GM19193 (cell line): Measurements from ENCODE around the gene TP73.
A peak's percentile ranks its signal among the peaks of the same experiment; 100 is the strongest.

ENCODE experiments used
- POLR2A ChIP-seq: IDR thresholded peaks from 4 replicates; pipeline ENCODE4 v1.6.1; 2011; ENCODE audit not compliant: insufficient read depth, insufficient read length; ENCODE audit errors: extremely low read depth

TP73 gene

GRCh38 chr1:3744646-3745045, 92.3 kb downstream of the TP73 start:
- TF ChIP-seq POLR2A, result no peak

GRCh38 chr1:3745071-3745470, 92.8 kb downstream of the TP73 start:
- no peak for TF ChIP-seq POLR2A

DNA sequence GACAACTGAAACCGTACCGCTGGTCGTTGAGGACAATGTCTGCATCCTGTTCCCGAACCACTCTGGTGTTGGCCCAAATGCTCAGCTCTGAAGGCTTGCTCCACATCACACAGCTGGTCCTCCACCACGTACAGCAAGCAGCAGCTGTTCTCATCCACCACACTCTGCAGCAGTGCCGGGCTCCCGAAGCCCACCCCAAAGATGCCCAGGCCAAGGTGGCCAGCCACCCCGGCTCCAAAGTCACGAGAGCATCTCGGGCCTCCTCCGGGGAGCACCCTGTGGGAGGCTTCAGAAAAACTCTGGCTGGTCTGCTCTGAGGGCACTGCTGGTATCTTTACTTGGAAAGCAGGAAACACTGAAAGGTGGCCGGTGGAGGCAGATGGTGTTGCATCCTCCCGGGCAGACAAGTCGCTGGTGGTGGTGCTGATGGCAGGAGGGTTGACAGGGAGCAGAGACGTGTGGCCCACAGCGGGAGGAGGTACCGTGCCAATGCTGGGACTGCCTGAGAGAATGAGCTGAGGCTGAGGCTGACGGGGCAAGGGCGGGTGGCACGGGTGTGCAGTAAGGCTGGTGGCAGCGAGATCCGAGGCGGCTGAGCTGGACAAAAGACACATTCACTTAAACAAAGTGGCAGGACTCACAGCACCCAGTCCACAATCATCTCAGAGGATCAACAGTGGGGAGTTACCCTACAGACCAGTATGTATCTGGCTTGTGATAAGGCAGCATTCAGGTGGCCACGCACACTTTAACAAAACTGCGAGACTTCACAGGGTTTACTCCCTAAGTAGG, 93.5 kb downstream of the TP73 start:
- no peak for TF ChIP-seq POLR2A

DNA sequence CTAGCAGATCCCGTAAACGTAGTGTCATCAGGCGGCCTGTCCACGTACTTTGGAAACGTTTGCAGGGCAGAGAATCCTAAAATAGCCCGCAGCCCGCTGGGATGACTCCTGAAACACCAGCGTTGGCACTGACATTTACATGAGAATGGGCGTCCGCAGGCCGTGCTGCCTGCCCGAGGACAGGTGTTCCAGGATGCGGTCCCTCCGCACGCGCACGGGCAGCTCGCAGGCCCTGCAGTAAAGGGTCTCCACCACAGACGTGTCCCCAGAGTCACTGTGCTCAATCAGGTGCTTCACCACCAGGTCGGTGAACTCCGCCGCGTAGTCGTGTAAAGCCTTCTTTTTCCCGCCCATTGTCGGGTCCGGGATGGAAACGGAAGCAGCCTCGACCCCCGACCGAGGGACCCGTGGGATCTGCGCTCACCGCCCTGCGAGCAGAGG, 94.1 kb downstream of the TP73 start:
- no peak for TF ChIP-seq POLR2A

DNA sequence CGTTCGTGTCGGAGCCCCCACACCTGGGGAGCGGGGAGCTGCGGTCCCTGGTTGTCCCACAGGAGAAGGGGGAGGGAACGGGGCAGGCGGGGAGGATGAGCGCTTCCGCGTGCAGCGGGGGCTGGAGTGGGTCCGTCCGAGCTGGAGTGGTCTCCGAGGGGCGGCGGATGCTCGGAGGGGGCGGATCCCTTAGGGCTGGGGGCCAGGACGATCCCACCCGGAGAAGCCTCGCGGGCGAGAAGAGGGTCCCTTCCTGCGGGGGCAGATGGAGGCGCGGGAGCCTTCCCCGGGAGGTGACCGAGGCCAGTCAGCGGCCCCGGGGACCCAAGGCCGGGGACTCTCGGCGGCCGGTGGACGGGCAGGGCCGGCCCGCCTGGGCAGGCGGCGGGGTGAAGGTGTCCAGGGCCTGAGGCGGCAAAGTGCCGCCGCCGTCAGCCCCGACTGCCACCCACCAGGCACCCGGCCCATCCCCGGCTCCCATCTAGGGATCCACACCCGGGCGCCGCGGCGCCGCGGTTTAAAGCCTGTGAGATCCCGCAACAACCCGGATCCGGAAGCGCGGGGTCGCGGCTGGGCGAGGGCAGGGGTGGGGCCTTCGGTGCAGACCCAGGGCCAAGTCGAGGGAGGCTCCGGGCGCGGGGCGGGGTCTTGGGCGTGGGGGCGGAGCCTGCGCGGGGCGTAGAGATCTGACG, 94.7 kb downstream of the TP73 start:
- TF ChIP-seq POLR2A, result peak; percentile 73

DNA sequence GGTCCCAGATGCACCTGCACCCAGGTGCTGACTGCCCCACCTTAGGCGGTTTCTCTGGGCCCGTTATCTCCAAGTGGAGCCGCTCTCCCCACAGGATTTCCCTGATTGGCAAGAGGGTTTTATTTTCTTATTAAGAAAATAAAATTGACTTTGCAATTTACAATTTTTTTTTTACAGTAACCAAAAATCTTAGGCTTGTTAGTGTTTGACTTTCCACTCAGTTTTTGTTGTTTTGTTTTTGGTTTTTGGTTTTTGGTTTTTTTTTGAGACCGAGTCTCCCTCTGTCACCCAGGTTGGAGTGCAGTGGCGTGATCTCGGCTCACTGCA, 95.2 kb downstream of the TP73 start:
- TF ChIP-seq POLR2A, result no peak

DNA sequence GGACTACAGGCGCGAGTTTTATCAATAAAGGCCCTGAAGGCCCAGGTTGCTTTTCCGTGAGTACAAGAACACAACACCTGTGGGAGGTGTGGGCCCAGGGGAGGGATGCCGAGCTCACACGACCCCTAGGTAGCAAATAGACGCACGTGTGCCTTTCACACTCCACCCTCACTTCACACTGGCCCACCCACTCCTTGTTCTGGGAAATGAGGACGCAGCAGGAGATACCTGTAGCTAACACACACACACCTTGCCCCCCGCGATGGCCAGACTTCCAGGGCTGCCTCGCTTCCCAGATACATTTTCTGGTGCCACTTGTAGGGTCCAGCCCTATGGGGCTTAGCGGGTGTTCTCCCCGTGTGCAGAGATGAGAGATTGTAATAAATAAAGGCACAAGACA, 95.6 kb downstream of the TP73 start:
- no peak for TF ChIP-seq POLR2A

DNA sequence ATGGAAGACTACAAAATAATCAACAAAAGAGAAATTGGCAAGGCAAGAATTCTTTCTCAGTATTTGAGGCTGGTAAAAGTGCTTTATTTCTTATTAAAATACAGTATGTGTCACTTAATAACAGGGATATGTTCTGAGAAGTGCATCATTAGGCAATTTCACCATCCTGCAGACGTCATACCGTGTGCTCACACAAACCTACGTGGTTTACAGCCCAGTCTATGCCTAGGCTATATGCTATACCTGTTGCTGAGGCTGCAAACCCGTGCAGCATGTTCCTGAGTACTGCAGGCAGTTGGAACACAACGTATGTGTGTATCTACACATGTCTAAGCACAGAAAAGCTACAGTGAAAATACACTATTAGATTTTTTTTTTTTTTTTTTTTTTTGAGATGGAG, 97.2 kb downstream of the TP73 start:
- no peak for TF ChIP-seq POLR2A

DNA sequence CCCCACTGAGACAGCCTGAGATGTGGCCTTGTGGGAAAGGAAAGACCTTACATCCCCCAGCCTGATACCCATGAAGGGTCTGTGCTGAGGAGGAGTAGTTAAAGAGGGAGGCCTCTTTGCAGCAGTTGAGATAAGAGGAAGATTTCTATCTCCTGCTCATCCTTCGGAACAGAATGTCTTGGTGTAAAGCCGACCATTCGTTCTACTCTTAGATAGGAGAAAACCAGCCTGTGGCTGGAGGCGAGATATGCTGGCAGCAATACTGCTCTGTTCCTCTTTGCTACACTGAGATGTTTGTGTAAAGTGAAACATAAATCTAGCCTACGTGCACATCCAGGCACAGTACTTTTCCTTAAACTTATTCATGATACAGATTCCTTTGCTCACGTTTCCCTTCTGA, 98.4 kb downstream of the TP73 start:
- TF ChIP-seq POLR2A, result no peak

- TF ChIP-seq POLR2A, result no peak
Observed at GRCh38 chr1:3752400-3752945, 100.2 kb downstream of the TP73 start, which contains the start of gene CCDC27. Gene CCDC27, plus strand, starts transcription at chr1:3752450. Its CDS starts 32 bp downstream, at chr1:3752482.

GRCh38 chr1:3753656-3754454, 101.5 kb downstream of the TP73 start:
- no peak for TF ChIP-seq POLR2A

DNA sequence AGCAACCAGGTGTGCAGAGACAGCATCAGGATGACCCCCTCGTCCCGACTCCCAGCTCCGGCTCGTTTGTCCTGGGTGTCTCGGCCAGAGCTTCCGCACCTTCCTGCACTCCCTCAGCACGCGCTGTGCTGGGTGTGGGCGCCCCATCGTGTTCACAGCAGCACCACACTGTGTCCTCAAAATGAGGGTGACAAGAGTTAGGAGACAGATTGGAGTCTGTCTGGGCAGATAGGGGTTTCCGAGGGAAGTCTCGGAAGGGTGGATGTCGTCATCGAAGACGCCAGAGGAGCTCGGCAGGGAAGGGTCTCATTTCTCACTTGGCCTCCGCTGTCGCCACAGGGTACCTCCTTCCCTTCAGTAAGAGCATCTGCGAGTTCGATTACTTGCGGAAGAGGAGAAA, 104.1 kb downstream of the TP73 start:
- TF ChIP-seq POLR2A, result no peak

- no peak for TF ChIP-seq POLR2A
Observed at GRCh38 chr1:3759164-3759563, 106.8 kb downstream of the TP73 start.

GRCh38 chr1:3759796-3760195, 107.5 kb downstream of the TP73 start:
- no peak for TF ChIP-seq POLR2A
